ENCODE measurements around the gene MTMR6. TPM values are rescaled to one million over a fixed set of nuclear protein-coding genes. Genes with fewer than 3 reads are reported as not detected.
A peak's percentile ranks its signal among the peaks of the same experiment; 100 is the strongest.

MTMR6 gene
- total and polyA plus RNA-seq, 5 donors = 7.5 to 17.3 (median 17.0) TPM

DNA sequence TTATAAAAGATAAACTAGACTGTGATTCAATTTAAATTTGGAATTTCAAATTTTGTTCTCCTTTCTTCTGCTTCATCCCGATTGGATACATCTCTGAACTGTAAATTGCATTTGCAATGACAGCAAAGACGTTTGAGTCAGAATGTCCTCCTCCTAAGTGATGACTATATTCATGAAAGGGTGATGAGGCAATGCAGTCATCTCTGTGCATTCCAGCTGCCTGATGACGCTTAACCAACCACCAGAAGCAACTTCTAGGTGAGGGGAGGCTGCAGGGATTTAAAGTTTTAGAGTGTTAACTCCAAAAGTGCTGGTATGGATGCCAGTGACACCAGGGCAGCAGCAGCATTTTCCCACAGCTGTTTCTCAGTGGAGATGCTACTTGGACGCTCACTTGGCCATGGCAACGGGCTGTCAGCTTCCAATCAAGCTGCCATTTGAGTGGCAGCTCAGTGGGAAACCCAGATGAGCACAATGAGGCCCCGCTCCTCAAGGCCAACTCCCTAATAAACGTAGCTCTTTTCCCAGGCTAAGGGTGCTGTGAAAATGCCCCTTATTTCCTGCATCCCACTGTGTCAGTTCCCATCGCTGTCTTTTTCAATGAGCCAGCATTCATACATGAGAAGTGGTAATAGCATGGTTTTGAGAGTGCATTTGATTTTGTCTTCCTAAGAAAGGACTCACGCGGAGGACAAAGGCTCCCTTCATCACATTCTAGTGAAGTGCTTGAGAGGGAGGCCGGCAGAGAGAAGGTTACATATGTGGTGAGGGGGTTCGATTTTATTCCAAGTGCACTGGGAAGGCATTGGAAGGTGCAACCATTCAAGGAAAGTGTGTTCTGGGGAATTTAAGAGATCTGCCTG, 70.0 kb downstream of the MTMR6 start:
- Histone ChIP-seq H3K27ac (ENCODE audit: low read length) (no peak overlapping the region), H3K27me3 (ENCODE audit: control insufficient read depth, insufficient read depth) (no peaks in the 10 kb centered on the region), H3K4me3 (ENCODE audit: low read length) (no peak overlapping the region), H3K4me1 (ENCODE audit: control insufficient read depth, insufficient read depth, low read length) (no peaks in the 10 kb centered on the region), H3K9me3 (ENCODE audit: control insufficient read depth, low read length) (no peaks in the 10 kb centered on the region)
- 54% methylated on average over 12 of the region's 12 CpGs for WGBS
- DNase-seq (no peak), ATAC-seq (no peak)
- intact Hi-C loops (cut with DNase I) = no loop called here

DNA sequence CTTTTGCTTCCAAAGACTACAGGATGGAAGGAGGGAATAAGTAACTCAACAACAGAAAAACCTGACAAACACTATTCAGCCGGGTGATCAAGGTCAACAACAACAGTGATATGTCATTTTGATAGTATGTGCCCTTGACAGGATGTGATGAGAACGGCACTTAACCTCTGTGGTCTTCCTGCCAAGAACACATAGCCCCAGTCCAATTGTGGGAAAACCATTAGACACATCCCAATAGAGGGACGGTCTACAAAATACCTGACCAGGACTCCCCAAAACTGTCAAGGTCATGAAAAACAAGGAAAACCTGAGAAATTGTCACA, 72.1 kb downstream of the MTMR6 start:
- no peak overlapping the region for H3K4me3 ChIP-seq (ENCODE audit: low read length)
- no peaks in the 10 kb centered on the region for H3K9me3 ChIP-seq (ENCODE audit: control insufficient read depth, low read length)
- ATAC-seq (no peak), DNase-seq (no peak)
- H3K4me1 ChIP-seq (ENCODE audit: control insufficient read depth, insufficient read depth, low read length) = no peaks in the 10 kb centered on the region
- intact Hi-C loops (cut with DNase I) = no loop called here
- WGBS = 54% methylated on average over 3 of the region's 3 CpGs
- no peak overlapping the region for H3K27ac ChIP-seq (ENCODE audit: low read length)
- no peaks in the 10 kb centered on the region for H3K27me3 ChIP-seq (ENCODE audit: control insufficient read depth, insufficient read depth)

DNA sequence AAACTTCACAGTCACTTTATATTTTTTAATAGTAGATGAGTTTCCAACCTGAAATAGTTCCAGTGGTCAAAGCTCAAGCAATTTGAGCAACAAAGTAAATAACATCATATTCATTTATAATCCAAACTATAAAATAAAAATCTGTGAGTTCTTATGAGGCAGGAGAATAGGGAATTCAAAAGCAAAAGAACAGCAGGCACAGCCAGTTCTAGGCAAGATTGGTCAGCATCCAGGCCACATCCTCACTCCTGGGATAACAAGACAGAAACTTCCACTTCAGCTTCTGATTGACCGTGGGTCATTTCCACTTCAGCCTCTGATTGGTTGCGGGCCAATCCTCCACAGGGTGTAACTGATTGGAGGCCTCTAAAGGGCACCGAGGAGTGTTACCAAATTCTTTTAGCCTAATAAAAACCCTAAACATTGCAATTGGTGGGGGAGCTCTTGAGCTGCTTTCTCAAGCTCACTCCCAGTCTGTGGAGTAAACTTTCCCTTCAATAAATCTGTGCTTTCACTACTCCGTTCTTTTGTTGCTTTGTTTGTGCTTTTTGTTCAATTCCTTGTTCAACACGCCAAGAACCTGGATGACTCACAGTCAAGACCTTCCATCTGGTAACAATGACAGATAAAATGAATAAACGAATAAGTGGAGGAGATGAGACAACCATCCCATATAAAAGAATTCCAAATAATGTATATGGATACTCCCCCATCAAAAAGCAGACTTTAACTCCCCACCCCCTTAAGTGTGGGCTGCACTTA, 72.6 kb downstream of the MTMR6 start:
- no peaks in the 10 kb centered on the region for H3K4me1 ChIP-seq (ENCODE audit: control insufficient read depth, insufficient read depth, low read length)
- peak; percentile 59 to 64 for ATAC-seq
- no peak overlapping the region for H3K4me3 ChIP-seq (ENCODE audit: low read length)
- no peaks in the 10 kb centered on the region for H3K27me3 ChIP-seq (ENCODE audit: control insufficient read depth, insufficient read depth)
- 43% methylated on average over 6 of the region's 6 CpGs for WGBS
- intact Hi-C loops (cut with DNase I) = no loop called here
- no peak overlapping the region for H3K27ac ChIP-seq (ENCODE audit: low read length)
- DNase-seq = peak in 2 of 3 donors; percentile 22 to 58
- H3K9me3 ChIP-seq (ENCODE audit: control insufficient read depth, low read length) = no peaks in the 10 kb centered on the region

DNA sequence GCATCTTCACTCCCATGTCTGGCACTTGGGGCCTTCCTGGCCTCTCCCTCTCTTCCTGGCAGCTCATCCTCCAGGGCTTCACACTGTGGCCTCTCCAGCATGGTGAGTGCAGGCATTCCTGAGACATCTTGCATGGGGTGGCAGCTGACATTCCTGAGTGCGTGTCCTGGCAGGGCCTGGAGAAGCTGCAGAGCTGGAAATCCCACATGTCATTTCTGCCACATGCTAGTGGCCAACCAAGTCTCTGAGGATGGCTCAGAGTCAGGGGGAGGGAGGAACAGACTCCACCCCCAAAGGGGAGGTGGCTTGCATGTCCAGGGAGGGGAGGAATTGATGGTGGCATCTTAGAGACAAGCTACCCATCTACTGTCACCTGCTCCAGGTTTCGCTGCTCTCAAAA, 73.6 kb downstream of the MTMR6 start:
- no peaks in the 10 kb centered on the region for H3K4me1 ChIP-seq (ENCODE audit: control insufficient read depth, insufficient read depth, low read length)
- H3K9me3 ChIP-seq (ENCODE audit: control insufficient read depth, low read length) = no peaks in the 10 kb centered on the region
- 86% methylated on average over 2 of the region's 2 CpGs for WGBS
- H3K27ac ChIP-seq (ENCODE audit: low read length) = no peak overlapping the region
- DNase-seq (no peak), ATAC-seq (no peak)
- intact Hi-C loops (cut with DNase I) = no loop called here
- no peaks in the 10 kb centered on the region for H3K27me3 ChIP-seq (ENCODE audit: control insufficient read depth, insufficient read depth)
- no peak overlapping the region for H3K4me3 ChIP-seq (ENCODE audit: low read length)

DNA sequence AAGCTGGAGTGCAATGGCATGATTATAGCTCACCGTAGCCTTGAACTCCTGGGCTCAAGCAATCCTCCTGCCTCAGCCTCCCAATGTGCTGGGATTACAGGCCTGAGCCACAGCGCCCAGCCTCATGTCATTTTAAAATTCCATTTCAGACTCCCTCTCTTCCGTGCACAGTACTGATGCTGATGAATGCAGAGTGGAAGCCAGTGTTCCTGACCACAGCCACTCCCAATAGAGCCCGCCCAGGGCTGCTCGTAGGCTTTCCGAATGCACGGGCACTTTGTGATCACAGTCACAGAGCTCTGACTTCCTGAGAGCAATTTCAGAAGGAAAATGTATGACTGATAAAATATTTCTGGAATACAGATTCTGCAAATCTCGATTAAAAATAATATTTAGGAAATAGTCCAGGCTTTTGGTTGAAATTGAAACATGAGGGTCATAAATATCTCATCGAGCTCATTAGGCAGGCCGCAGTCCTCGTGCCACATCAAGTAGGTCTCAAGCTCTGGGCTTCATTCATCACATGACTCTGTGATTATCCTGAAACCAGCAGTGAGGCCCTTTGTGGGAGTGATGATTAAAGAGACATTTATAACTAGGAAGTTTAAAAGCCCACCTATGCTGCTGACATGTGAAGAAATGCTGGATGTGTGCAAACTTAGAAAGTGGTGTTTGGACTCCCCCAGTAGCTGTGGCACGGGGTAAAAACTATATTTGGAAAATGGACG, 76.3 kb downstream of the MTMR6 start:
- WGBS = 70% methylated on average over 13 of the region's 13 CpGs
- H3K9me3 ChIP-seq (ENCODE audit: control insufficient read depth, low read length) = no peaks in the 10 kb centered on the region
- H3K27ac ChIP-seq (ENCODE audit: low read length) = no peak overlapping the region
- no peaks in the 10 kb centered on the region for H3K27me3 ChIP-seq (ENCODE audit: control insufficient read depth, insufficient read depth)
- ATAC-seq (no peak), DNase-seq (no peak)
- no peaks in the 10 kb centered on the region for H3K4me1 ChIP-seq (ENCODE audit: control insufficient read depth, insufficient read depth, low read length)
- intact Hi-C loops (cut with DNase I) = no loop called here
- no peak overlapping the region for H3K4me3 ChIP-seq (ENCODE audit: low read length)

DNA sequence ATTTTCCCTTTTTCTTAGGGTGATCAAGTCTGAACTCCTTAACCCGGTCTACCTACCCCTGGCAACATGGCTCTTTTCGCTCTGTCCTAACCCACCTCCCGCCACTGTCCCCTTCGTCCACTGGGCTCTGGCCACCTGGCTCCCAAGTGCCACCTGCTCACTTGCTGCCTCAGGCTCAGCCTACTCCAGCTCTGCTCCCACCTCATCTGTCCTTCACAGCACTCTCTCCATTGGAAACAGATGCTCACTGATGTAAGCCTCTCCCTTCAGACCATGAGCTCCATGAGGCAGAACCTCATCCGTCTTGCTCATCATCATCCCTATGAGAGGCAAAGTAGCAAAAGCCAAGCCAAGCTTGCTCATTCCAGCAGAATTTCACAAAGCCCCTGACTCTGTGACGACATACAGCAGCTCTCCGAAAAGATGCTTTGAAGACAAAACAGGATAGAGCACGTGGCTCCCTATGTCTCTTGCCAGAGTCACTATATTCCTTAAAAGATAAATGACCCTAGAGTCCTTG, 79.9 kb downstream of the MTMR6 start:
- intact Hi-C loops (cut with DNase I) = no loop called here
- no peaks in the 10 kb centered on the region for H3K4me1 ChIP-seq (ENCODE audit: control insufficient read depth, insufficient read depth, low read length)
- DNase-seq (no peak), ATAC-seq (no peak)
- H3K27me3 ChIP-seq (ENCODE audit: control insufficient read depth, insufficient read depth) = no peaks in the 10 kb centered on the region
- no peak overlapping the region for H3K4me3 ChIP-seq (ENCODE audit: low read length)
- 76% methylated on average over 8 of the region's 8 CpGs for WGBS
- H3K27ac ChIP-seq (ENCODE audit: low read length) = no peak overlapping the region
- H3K9me3 ChIP-seq (ENCODE audit: control insufficient read depth, low read length) = no peaks in the 10 kb centered on the region

DNA sequence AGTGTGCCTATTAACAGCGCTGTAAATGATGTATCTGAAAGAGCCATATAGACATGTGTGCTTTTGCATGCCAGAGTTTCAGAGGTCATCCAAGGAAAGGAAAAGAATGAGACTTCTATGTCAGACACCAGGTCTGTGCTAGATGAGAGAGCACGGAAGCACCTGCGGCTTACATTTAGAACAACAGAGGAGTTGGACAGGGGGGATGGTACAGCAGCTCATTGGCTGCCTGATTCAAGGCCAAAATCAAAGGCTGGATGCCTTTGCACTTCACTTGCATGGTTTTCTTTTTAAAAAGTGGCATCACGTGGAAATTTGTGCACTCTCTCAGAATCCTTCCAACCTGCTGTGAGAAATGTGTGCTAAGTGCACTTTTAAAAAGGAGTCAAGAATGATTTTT, 82.4 kb downstream of the MTMR6 start:
- no peak for ATAC-seq
- Histone ChIP-seq H3K27me3 (ENCODE audit: control insufficient read depth, insufficient read depth) (no peaks in the 10 kb centered on the region), H3K4me1 (ENCODE audit: control insufficient read depth, insufficient read depth, low read length) (no peaks in the 10 kb centered on the region), H3K27ac (ENCODE audit: low read length) (no peak overlapping the region), H3K4me3 (ENCODE audit: low read length) (no peak overlapping the region), H3K9me3 (ENCODE audit: control insufficient read depth, low read length) (no peaks in the 10 kb centered on the region)
- WGBS = 83% methylated on average over 4 of the region's 4 CpGs
- intact Hi-C loops (cut with DNase I) = no loop called here
- no peak for DNase-seq

DNA sequence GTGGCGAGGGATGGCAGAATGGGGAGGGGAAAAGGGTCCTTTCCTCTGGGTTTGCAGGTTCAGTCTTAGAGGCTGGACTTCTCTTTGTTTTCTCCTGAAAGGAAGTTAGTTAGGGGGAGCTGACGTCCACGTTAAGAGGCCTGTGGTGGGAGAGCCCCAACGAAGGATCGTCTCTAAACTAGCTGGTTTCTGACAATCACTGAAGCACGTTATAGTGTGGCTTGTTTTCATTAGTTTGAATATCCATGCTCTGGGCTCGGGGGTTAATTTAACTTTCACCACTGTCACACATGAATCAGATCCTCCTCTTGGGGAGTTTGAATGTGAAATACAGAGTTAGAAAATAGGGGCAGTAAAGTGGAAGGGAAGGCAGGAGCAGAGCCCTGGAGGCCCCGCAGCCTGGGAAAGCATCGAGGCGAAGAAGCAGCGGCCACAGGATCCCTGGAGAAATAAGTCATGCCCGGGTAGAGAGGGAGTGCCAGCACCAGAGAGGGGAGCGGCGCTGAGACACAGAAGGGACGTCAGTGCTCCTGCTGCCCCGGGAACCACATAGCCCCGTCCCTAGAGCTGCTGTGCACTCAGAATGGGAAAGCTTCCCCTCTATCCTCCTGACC, 84.1 kb downstream of the MTMR6 start:
- intact Hi-C loops (cut with DNase I) = no loop called here
- no peaks in the 10 kb centered on the region for H3K9me3 ChIP-seq (ENCODE audit: control insufficient read depth, low read length)
- WGBS = 35% methylated on average over 17 of the region's 17 CpGs
- ATAC-seq = no peak
- no peak overlapping the region for H3K27ac ChIP-seq (ENCODE audit: low read length)
- H3K4me3 ChIP-seq (ENCODE audit: low read length) = no peak overlapping the region
- no peak for DNase-seq
- no peaks in the 10 kb centered on the region for H3K27me3 ChIP-seq (ENCODE audit: control insufficient read depth, insufficient read depth)
- no peaks in the 10 kb centered on the region for H3K4me1 ChIP-seq (ENCODE audit: control insufficient read depth, insufficient read depth, low read length)

DNA sequence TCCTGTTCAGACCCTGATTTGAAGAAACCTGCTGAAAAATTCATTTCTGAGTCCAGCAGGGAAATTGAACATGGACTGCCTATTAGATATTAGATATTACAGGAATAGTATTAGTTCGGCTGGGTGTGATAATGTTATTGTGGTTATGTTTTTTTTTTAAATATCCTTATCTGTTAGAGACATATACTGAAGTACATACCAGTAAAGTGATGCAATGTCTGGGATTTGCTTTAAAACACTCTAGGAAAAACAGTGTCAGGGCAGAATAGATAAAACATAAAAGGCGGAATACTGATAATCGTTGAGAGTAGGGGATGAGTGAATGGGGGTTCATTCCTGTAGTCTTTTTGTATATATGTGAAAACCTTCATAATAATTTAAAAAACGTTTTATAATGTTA, 86.5 kb downstream of the MTMR6 start:
- ATAC-seq = no peak
- Histone ChIP-seq H3K27me3 (ENCODE audit: control insufficient read depth, insufficient read depth) (no peaks in the 10 kb centered on the region), H3K4me1 (ENCODE audit: control insufficient read depth, insufficient read depth, low read length) (no peaks in the 10 kb centered on the region), H3K4me3 (ENCODE audit: low read length) (no peak overlapping the region), H3K27ac (ENCODE audit: low read length) (no peak overlapping the region), H3K9me3 (ENCODE audit: control insufficient read depth, low read length) (no peaks in the 10 kb centered on the region)
- WGBS = 32% methylated on average over 4 of the region's 4 CpGs
- intact Hi-C loops (cut with DNase I) = no loop called here
- no peak for DNase-seq

DNA sequence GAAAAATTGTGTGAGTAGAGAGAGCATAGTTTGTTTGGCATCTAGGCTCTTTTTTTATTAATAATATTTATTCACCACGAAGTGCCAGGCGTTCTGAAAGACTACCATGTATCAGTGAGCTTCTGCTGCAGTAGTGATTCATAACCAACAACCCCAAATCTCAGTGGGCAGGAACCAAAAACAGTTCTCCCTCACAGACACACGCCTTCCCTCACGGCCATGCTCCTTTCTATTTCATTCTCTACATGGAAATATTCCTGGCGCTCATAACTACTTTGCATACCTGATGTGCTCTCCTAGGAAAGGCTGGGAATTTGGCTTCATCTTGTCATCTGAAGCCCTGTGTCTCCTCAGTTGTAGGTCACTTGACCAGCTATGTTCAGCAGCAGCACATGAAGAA, 88.6 kb downstream of the MTMR6 start:
- 79% methylated on average over 5 of the region's 5 CpGs for WGBS
- intact Hi-C loops (cut with DNase I) = no loop called here
- Histone ChIP-seq H3K9me3 (ENCODE audit: control insufficient read depth, low read length) (no peaks in the 10 kb centered on the region), H3K27ac (ENCODE audit: low read length) (no peak overlapping the region), H3K4me3 (ENCODE audit: low read length) (no peak overlapping the region), H3K27me3 (ENCODE audit: control insufficient read depth, insufficient read depth) (no peaks in the 10 kb centered on the region), H3K4me1 (ENCODE audit: control insufficient read depth, insufficient read depth, low read length) (no peaks in the 10 kb centered on the region)
- no peak for ATAC-seq
- DNase-seq = no peak
